CD4-positive, alpha-beta T cell (primary cell): ENCODE results near the gene CA11. TPM values are rescaled to one million over a fixed set of nuclear protein-coding genes. Genes with fewer than 3 reads are reported as not detected.

ENCODE experiments used
- ATAC-seq: fragments of 200-7000 bp; cut with Tn5 transposase; one replicate; pipeline ENCODE4 v1.10.0; 2022; ENCODE audit warnings: mild to moderate bottlenecking; ENCODE audit not compliant: poor library complexity
- CTCF ChIA-PET: fragments of 350-600 bp; sonication (Branson Sonifier 250); formaldehyde crosslinking; loops from one replicate; lab custom pipeline; 2021; ENCODE audit warnings: antibody characterized with exemption, inconsistent platforms; lab: Charles Lee
- POLR2A ChIA-PET: fragments of 350-600 bp; sonication (Branson Sonifier 250); formaldehyde crosslinking; loops from one replicate; lab custom pipeline; 2021; ENCODE audit warnings: antibody characterized with exemption, inconsistent platforms; lab: Charles Lee
- DNase-seq, 14 experiments: peaks; one replicate each; pipeline ENCODE4 v3.0.0-alpha.2; 2013 to 2020; ENCODE audit warnings: mixed read lengths in 2 of 14
- H3K27ac ChIP-seq, 2 donors: one replicate each; pipeline versions ENCODE4 v1.5.1 to v1.7.0; 2013; ENCODE audit warnings: low read length in 2 of 2, low read depth in 1 of 2, mild to moderate bottlenecking in 1 of 2
- H3K27me3 ChIP-seq, 2 experiments: 1 replicate in 1 of 2; 2 replicates in 1 of 2; pipeline versions ENCODE4 v1.6.1 to v1.7.0; 2013; ENCODE audit warnings: low read length in 2 of 2, control low read depth in 1 of 2, mild to moderate bottlenecking in 1 of 2, moderate library complexity in 1 of 2; ENCODE audit not compliant: insufficient read depth in 2 of 2, control insufficient read depth in 1 of 2
- H3K36me3 ChIP-seq: one replicate; pipeline ENCODE4 v1.6.1; 2013; ENCODE audit warnings: low read length, control low read depth; ENCODE audit not compliant: insufficient read depth
- H3K4me1 ChIP-seq: one replicate; pipeline ENCODE4 v1.6.1; 2013; ENCODE audit warnings: low read length, control low read depth; ENCODE audit not compliant: insufficient read depth
- H3K4me3 ChIP-seq: one replicate; pipeline ENCODE4 v1.5.1; 2013; ENCODE audit warnings: mild to moderate bottlenecking, low read length, moderate library complexity
- H3K9me3 ChIP-seq, 2 experiments: 1 replicate in 1 of 2; 2 replicates in 1 of 2; pipeline versions ENCODE4 v1.6.1 to v1.7.0; 2013; ENCODE audit warnings: low read length in 2 of 2, mild to moderate bottlenecking in 2 of 2, control low read depth in 1 of 2, moderate library complexity in 1 of 2; ENCODE audit not compliant: control insufficient read depth in 1 of 2, insufficient read depth in 1 of 2
- H3K27ac Mint-ChIP-seq: one replicate; pipeline ENCODE4 v1.8.0; 2020; ENCODE audit warnings: mixed read lengths
- H3K27me3 Mint-ChIP-seq: one replicate; pipeline ENCODE4 v1.8.0; 2021; ENCODE audit warnings: mixed read lengths
- H3K36me3 Mint-ChIP-seq: one replicate; pipeline ENCODE4 v1.8.0; 2021; ENCODE audit warnings: low read depth, mixed read lengths
- H3K4me1 Mint-ChIP-seq: one replicate; pipeline ENCODE4 v1.8.0; 2021; ENCODE audit warnings: low read depth, mixed read lengths
- H3K4me3 Mint-ChIP-seq: one replicate; pipeline ENCODE4 v1.8.0; 2020; ENCODE audit warnings: mild to moderate bottlenecking, mixed read lengths
- H3K9me3 Mint-ChIP-seq: one replicate; pipeline ENCODE4 v1.8.0; 2020; ENCODE audit warnings: mixed read lengths
- intact Hi-C, 2 experiments: fragments of 100-400 bp; cut with DNase I in 1 of 2; cut with micrococcal nuclease in 1 of 2; formaldehyde crosslinking; loops; one replicate each; pipeline versions ENCODE4 v1.15.1 to v1.9.0; 2023 to 2025; cut with DNase I, micrococcal nuclease
- total RNA-seq, 174 experiments: library from RNA in 2 of 174; stranded (reverse) in 2 of 174; gene quantifications; one replicate each; pipeline ENCODE4 v1.2.3 and lab custom pipeline; 2021 to 2026
- TF ChIP-seq, protein P1 (sequence below): fragments of 200-600 bp; IDR thresholded peaks from one replicate; pipeline ENCODE4 v1.8.0; 2022; ENCODE audit warnings: antibody characterized with exemption, mild to moderate bottlenecking

CA11 gene
- total RNA-seq, 2 experiments from 2014 or later, result 11.0 to 12.4 TPM

DNA sequence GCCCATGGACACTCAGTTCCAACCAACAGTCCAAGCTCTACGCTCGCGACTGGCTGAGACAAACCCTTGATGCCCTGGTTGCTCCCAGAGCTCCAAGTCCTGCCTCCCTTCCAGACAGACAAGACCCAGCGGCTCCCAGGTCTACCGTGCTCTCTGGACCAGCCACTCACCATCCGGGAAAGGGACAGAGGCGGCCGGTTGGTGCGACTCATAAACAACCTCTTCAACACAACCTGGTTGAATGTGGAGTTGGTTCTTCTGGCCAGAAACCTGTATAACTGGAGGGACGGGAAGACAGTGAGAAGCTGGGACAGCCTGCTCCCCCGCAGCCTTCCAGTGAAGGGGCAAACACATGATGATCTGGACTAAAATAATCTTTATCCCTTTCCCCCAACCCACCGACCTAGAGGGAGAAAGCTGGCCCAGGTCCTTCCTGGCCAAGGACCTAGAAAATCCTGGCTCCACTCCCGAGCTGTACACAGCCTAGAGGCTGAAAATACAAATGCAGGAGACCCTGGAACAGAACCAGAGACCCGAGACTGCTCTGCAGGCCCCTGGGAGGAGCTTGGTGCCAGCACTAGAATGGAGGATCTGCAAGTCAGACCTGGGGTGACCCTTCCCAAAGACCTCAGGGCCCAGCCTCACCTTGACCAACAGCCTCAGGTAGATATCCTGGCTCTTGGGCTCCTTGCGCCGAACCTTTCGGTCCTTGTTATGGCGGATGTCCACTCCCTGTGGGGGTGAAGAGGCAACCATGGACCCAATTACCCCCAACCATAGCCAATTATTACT lies 28.6 kb downstream of the CA11 start:
- Mint-ChIP-seq H3K27ac (peak overlapping the region; percentile 97), H3K27me3 (no peaks in the 10 kb centered on the region), H3K36me3 (peaks cover 60% of the 10 kb centered on the region), H3K9me3 (no peaks in the 10 kb centered on the region), H3K4me1 (peaks cover 45% of the 10 kb centered on the region), H3K4me3 (peak overlapping the region; percentile 98)
- DNase-seq (peak in 1 of 14 experiments; percentile 35), ATAC-seq (no peak)
- TF ChIP-seq, protein P1, sequence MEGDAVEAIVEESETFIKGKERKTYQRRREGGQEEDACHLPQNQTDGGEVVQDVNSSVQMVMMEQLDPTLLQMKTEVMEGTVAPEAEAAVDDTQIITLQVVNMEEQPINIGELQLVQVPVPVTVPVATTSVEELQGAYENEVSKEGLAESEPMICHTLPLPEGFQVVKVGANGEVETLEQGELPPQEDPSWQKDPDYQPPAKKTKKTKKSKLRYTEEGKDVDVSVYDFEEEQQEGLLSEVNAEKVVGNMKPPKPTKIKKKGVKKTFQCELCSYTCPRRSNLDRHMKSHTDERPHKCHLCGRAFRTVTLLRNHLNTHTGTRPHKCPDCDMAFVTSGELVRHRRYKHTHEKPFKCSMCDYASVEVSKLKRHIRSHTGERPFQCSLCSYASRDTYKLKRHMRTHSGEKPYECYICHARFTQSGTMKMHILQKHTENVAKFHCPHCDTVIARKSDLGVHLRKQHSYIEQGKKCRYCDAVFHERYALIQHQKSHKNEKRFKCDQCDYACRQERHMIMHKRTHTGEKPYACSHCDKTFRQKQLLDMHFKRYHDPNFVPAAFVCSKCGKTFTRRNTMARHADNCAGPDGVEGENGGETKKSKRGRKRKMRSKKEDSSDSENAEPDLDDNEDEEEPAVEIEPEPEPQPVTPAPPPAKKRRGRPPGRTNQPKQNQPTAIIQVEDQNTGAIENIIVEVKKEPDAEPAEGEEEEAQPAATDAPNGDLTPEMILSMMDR, result no peak
- peaks cover 34% of the 10 kb centered on the region for H3K36me3 ChIP-seq
- H3K4me3 ChIP-seq, result peak overlapping the region; percentile 94
- ChIA-PET CTCF (interaction anchor here (1.1 kb wide), 1 partner anchor 29 kb away, joined by 4 read pairs; no protein-coding TSS in a partner anchor), POLR2A (interaction anchor here (0.5 to 3.9 kb wide), 4 partner anchors 9 to 473 kb away, joined by 3 to 45 read pairs (median 28); partner anchors contain the start of gene DBP)
- H3K4me1 ChIP-seq, result peaks cover 50% of the 10 kb centered on the region
- H3K27ac ChIP-seq, result peak overlapping the region; percentile 25 to 76
- H3K9me3 ChIP-seq, result no peaks in the 10 kb centered on the region
- intact Hi-C loops, result loop anchor here in 1 of 2 experiments (5.0 kb wide), 1 partner anchor 285 kb away; no protein-coding TSS in a partner anchor
- no peaks in the 10 kb centered on the region for H3K27me3 ChIP-seq

DNA sequence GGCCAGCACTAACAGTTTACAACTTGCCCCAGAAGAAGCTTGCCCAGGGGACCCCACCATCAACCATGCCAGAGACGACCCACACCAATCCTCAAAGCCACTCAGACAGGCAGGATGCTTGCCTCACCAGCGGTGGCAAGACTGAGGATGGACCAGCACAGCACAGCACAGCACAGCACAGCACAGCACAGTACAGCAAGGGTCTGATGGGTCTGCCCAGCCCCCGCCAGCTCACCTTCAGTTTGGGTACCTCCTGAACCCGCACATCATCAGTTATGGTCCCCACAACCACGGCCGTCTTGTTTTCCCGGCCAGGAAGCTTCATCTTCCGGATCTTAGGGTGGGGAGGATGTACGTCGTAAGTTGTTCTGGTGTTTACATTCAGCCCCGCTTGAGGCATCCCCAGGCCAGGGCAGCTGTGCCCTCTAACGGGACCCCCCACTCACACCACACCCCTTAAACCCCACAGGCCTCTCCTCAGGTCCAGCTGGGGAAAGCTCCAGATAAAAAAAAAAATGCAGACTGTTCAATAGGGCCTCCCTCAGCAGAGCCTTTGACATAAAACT lies 29.4 kb downstream of the CA11 start:
- Histone ChIP-seq H3K9me3 (no peaks in the 10 kb centered on the region), H3K4me1 (peaks cover 50% of the 10 kb centered on the region), H3K36me3 (peaks cover 34% of the 10 kb centered on the region), H3K27ac (no peak overlapping the region), H3K27me3 (no peaks in the 10 kb centered on the region), H3K4me3 (no peak overlapping the region)
- Mint-ChIP-seq H3K9me3 (no peaks in the 10 kb centered on the region), H3K27ac (peak overlapping the region; percentile 97), H3K4me3 (peak overlapping the region; percentile 98), H3K4me1 (peaks cover 43% of the 10 kb centered on the region), H3K27me3 (no peaks in the 10 kb centered on the region), H3K36me3 (peaks cover 56% of the 10 kb centered on the region)
- POLR2A ChIA-PET, result interaction anchor here (0.7 to 3.9 kb wide), 3 partner anchors 17 to 30 kb away, joined by 3 to 45 read pairs (median 39); partner anchors contain the start of genes CA11 and DBP
- CTCF ChIA-PET, result interaction anchor here (1.1 kb wide), 1 partner anchor 28 kb away, joined by 4 read pairs; no protein-coding TSS in a partner anchor
- DNase-seq (peak in 2 of 14 experiments; percentile 44), ATAC-seq (no peak)
- intact Hi-C loops, result loop anchor here in 1 of 2 experiments (5.0 kb wide), 1 partner anchor 284 kb away; no protein-coding TSS in a partner anchor
- TF ChIP-seq, protein P1, result no peak

DNA sequence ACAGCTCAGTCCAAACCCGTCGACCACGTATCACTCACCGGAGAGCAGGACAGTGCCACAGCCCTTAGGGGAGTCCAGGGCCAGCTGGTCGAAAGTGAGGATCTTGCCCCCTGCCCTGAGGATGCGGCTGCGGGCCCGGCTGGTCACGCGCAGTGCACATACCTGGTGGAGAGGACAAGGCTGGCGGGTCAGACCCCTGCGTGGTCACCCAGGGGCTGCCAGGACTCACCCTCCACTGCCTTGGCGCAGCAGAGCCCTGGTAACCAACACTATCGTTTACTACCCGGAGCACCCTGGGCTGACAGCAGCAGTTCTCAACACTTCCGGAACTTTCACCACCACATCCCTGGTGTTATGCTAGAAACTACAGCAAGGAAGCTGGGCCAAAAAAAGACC lies 29.9 kb downstream of the CA11 start:
- no peaks in the 10 kb centered on the region for H3K27me3 Mint-ChIP-seq
- H3K27ac ChIP-seq, result no peak overlapping the region
- H3K4me1 Mint-ChIP-seq, result peaks cover 43% of the 10 kb centered on the region
- intact Hi-C loops, result loop anchor here in 1 of 2 experiments (5.0 kb wide), 1 partner anchor 284 kb away; no protein-coding TSS in a partner anchor
- no peak overlapping the region for H3K4me3 ChIP-seq
- peaks cover 34% of the 10 kb centered on the region for H3K36me3 ChIP-seq
- DNase-seq, result peak in 2 of 14 experiments; percentile 45 to 52
- H3K27me3 ChIP-seq, result no peaks in the 10 kb centered on the region
- H3K36me3 Mint-ChIP-seq, result peaks cover 53% of the 10 kb centered on the region
- no peaks in the 10 kb centered on the region for H3K9me3 ChIP-seq
- TF ChIP-seq, protein P1, result no peak
- H3K4me1 ChIP-seq, result peaks cover 46% of the 10 kb centered on the region
- H3K4me3 Mint-ChIP-seq, result peak overlapping the region; percentile 98
- POLR2A ChIA-PET, result interaction anchor here (0.7 to 3.7 kb wide), 2 partner anchors 21 to 30 kb away, joined by 3 to 39 read pairs; partner anchors contain the start of genes CA11 and DBP
- H3K9me3 Mint-ChIP-seq, result no peaks in the 10 kb centered on the region
- ATAC-seq, result no peak
- CTCF ChIA-PET, result interaction anchor here (1.1 kb wide), 1 partner anchor 27 kb away, joined by 4 read pairs; no protein-coding TSS in a partner anchor
- peak overlapping the region; percentile 97 for H3K27ac Mint-ChIP-seq
